ENCODE measurements around the gene TSC2.

- TF ChIP-seq POLR2A (IDR thresholded peaks at IDR 0.05) (no peak), CTCF (IDR thresholded peaks at IDR 0.05) (no peak), EP300 (IDR thresholded peaks at IDR 0.05) (no peak)
Observed at GRCh38 chr16:2006317-2006716, 41.5 kb upstream of the TSC2 start.

All from upper lobe of left lung (tissue), 4 donors.